Dermis blood vessel endothelial cell (primary cell): ENCODE data around the gene ADGRG3. TPM values are rescaled to one million over a fixed set of nuclear protein-coding genes. Genes with fewer than 3 reads are reported as not detected.
"Not testable (repeated sequence)": the region's sequence is repeated elsewhere in the genome, so short reads cannot be mapped to it uniquely, and the experiment has no call there.

ENCODE experiments used
- DNase-seq: peaks from one replicate; pipeline ENCODE4 v3.0.0; 2010
- total RNA-seq: library from RNA; depleted of rRNA; stranded (reverse); fragments of >200 nt; gene quantifications from 2 replicates; pipeline ENCODE4 v1.2.3, GENCODE V29; 2014

ADGRG3 gene
- total RNA-seq, 1 donor from 2014 or later, result 4.6 TPM

- DNase-seq, result no peak
Measured at GRCh38 chr16:57663917-57664661, 4.0 kb upstream of the ADGRG3 start.

GRCh38 chr16:57664662-57665025, 3.5 kb upstream of the ADGRG3 start:
- no peak for DNase-seq

GRCh38 chr16:57665541-57665940, 2.6 kb upstream of the ADGRG3 start:
- no peak for DNase-seq

GRCh38 chr16:57666353-57667047, 1.6 kb upstream of the ADGRG3 start:
- no peak for DNase-seq

- no peak for DNase-seq
Measured at GRCh38 chr16:57667048-57667525, 1.0 kb upstream of the ADGRG3 start.

GRCh38 chr16:57667526-57668262, 412 bp upstream of the ADGRG3 start:
- no peak for DNase-seq

GRCh38 chr16:57668630-57669475, 747 bp downstream of the ADGRG3 start:
- no peak for DNase-seq

- DNase-seq, result no peak
Measured at GRCh38 chr16:57669476-57670162, 1.5 kb downstream of the ADGRG3 start.

GRCh38 chr16:57670196-57670595, 2.1 kb downstream of the ADGRG3 start:
- DNase-seq, result no peak

- DNase-seq, result not testable (repeated sequence)
Measured at GRCh38 chr16:57671451-57671850, 3.3 kb downstream of the ADGRG3 start.

- no peak for DNase-seq
Measured at GRCh38 chr16:57672416-57672815, 4.3 kb downstream of the ADGRG3 start.

- DNase-seq, result no peak
Measured at GRCh38 chr16:57672824-57673223, 4.7 kb downstream of the ADGRG3 start.

GRCh38 chr16:57675741-57676551, 7.8 kb downstream of the ADGRG3 start:
- no peak for DNase-seq

GRCh38 chr16:57676553-57677085, 8.5 kb downstream of the ADGRG3 start:
- DNase-seq, result no peak

GRCh38 chr16:57677622-57678369, 9.7 kb downstream of the ADGRG3 start:
- no peak for DNase-seq

GRCh38 chr16:57679016-57679415, 10.9 kb downstream of the ADGRG3 start:
- no peak for DNase-seq

GRCh38 chr16:57679767-57680482, 11.8 kb downstream of the ADGRG3 start:
- no peak for DNase-seq

- no peak for DNase-seq
Measured at GRCh38 chr16:57680842-57681375, 12.8 kb downstream of the ADGRG3 start.
